HG02870 (cell line): ENCODE results near the gene NEU2.

Experiments used
- ATAC-seq: cut with Tn5 transposase; IDR thresholded peaks from one replicate; pipeline ENCODE4 v1.9.1; 2021; ENCODE audit warnings: mild to moderate bottlenecking, moderate library complexity; ENCODE audit not compliant: unreplicated experiment

NEU2 gene

DNA sequence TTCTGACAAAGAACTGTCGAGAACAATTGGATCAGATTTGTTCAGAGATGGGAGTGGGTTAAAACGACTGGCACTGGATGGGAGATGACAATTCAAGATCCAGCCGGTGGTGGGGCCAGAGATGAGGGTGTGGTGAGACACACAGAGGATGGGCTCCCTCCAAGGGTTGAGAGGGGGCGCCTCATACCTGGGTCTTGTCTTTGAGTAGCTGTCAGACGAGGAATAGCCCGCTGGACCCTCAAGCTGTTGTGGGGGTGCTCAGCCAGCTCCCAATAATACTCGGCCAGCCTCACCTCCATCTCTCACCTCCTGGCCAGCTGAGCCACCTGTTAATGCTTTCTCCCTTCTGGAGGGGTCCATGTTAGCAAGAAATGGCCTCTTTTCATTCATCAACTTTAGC lies 41.6 kb downstream of the NEU2 start:
- no peak for ATAC-seq

DNA sequence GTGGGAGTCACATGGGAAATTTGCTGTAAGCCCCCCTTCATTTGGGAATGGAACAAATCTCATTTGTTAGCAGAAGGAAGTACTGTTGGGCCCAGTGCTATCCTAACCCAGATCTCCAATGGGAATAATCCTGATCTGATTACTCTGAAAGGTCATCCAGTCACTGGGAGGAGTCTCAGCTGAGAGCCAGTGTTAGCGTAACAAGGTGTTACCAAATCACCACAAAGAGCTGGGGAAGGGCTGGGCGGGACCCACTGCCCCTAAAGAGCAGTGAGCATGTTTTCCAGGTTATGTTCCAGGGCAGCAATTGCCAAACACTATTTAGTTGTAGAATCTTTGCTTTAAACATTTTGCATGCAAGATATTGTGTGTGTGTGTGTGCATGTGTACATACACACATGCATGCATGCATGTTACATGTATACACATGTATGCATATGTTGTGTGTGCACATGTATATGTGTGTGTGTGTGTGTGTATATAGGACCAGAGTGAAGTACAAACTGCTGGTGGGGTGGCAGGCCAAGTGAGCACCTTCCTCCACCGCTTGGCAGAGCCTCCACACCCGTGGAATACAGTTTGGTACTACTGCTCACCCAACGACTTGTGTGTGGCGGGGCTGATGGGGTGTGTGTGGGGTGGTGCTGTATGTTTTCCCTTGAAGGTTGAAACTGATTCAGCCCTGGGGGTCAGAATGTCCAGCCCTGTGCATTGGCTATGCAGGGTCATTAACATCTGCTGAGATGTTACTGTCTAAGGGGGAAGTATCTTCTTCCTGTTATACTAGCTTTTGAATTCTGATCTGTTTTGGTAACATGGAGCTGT lies 42.9 kb downstream of the NEU2 start:
- ATAC-seq, result no peak

DNA sequence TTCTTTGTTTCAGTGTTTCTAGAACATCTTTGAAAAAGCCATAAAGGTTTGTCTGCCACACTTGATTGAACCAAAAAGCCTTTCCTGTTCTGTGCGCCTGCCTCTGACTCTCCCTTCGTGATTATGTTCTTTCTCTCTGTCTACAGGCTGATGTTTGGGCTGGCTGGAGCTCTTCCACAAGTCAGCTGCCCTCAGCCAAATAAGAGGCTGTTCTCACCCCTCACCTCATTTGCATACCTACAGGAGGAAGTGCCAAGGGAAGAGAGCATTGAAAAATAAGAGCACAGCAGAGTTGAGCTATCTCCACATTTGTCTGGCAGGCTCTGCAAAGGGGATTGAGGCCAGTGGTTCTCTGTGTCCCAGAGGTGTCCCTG lies 43.5 kb downstream of the NEU2 start:
- ATAC-seq, result peak; percentile 56

DNA sequence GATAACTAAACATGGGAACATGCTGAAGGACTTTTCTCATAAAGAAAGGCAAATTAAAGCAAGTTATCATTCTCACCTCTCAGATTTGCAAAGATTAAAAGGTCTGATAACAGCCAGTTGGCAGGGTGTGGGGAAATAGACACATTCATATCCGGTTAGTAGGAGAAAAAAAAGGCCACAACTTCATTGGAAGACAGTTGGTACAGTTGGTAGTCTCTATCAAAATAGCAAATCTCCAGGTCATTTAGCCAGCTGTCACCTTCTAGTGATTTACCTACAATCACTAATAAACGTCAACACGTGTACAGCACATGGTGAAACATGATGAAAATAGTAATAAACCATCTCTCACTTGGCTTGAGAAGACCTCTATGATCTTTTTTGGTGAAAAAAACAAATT lies 44.3 kb downstream of the NEU2 start:
- ATAC-seq, result no peak

DNA sequence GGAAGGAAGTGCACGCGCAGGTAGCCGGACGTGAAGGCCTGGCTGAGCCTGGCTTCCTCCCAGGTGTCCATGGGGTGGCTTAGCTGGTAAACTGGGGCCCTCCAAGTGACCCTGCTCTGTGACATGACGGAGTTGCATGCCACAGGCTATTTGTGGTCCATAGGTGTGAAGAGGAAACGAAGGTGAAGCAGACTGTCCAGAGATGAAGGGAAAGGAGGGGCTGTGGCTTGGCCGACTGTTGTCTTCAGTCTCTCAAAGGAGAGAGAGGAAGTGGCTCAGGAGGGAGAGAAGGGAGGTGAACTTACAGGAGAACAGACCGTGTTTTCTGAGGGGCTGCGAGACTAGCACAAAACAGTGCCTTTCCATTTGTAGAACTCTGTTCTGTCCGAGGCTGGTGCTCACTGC lies 47.0 kb downstream of the NEU2 start:
- no peak for ATAC-seq

DNA sequence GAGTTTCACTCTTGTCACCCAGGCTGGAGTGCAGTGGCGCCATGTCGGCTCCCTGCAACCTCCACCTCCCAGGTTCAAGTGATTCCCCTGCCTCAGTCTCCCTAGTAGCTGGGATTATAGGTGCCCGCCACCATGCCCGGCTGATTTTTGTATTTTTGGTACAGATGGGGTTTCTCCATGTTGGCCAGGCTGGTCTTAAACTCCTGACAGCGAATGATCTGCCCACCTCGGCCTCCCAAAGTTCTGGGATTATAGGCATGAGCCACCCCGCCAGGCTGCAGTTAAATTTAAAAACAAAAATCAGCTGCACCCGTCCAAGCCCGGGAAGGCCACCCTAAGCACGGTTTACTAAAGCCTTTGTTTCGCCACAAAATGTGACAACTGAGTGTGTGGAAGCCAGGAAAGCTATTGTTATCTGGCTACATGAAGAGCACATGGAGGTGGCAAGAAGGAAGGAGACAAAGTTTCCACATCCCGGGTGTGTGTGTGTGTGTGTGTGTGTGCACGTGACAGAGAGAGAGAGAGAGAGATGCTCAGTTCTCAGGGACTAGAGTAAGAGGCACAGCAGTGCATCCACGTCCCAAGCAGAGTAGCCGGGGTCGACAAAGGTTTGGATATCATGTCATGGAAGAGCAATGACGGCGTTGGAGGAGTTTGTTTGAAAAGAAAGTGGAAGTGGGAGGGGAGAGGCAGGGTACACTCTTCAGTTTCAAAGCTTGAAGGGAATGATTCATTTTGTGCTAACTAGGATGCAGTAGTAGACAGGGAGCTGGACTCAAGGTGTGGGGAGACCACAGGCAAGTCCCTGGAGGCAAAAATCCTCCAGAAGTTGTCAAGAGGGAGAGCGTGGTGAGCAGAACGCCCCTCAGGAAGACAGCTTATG lies 47.7 kb downstream of the NEU2 start:
- ATAC-seq, result no peak

DNA sequence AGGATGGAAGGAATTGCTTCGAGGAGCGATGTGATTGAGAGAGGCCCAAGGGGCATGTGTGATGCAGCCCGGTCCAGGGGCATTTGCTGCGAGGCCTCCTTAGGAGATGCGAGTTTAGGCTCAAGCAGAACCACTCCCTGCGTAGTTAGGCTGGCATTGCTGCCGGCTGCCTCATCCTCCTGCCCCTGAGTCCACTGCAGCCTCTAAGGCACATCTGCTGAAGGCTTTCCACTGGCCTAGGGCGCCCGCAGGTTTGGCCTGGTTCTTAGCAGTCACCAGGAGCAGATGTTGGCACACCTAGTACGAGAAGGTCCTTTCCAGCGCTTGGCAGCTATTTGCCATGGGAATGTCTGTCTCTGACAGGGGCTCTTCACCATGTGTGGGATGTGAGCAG lies 48.4 kb downstream of the NEU2 start:
- no peak for ATAC-seq

DNA sequence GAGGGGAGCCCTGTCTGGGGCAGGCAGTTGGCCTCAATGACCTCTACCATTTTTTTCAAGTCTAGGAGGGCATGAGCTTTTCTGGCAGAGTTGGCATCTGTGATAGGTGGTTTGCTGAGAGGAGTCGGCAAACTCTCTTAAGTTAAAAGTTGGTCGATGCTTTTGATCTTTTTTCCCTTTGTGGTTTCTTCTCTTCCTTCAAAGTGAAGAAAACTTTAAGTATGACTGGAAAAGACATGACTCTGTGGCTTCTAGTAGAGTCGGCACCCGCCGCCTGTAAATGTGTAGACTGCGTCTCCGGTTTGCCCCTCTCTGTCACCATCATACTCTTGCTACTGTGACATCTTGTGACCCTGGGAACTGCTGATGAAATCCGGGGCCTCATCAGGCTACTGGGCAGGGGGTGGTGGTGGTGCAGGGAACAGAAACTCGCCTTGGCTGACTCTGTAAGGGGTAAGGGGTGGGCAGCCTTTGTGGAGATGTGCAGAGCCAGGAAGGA lies 48.8 kb downstream of the NEU2 start:
- ATAC-seq, result no peak

DNA sequence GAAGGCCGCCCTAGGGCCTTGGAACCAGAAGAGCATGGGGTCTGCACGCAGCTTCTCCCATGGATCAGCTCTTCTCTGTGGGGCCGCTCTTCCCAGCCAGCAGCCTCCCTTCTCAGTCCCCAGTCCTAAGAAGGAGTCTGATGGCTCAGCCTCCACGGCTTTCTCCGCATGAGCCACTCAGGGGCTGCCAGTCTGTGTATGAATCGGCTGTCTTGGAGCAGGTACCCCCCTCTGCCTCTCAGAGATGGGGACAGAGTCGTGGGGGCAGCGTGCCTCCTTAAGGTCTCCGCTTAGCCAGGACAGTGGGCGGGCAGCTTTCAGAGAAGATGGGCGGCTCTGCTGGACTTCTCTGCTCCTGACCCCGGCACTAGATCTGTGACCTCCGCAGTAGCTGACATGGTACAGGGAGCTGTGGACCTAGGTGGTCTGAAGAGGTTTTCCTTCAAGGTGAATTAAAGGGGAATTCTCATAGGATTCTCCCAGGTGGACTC lies 49.3 kb downstream of the NEU2 start:
- ATAC-seq, result peak; percentile 1

DNA sequence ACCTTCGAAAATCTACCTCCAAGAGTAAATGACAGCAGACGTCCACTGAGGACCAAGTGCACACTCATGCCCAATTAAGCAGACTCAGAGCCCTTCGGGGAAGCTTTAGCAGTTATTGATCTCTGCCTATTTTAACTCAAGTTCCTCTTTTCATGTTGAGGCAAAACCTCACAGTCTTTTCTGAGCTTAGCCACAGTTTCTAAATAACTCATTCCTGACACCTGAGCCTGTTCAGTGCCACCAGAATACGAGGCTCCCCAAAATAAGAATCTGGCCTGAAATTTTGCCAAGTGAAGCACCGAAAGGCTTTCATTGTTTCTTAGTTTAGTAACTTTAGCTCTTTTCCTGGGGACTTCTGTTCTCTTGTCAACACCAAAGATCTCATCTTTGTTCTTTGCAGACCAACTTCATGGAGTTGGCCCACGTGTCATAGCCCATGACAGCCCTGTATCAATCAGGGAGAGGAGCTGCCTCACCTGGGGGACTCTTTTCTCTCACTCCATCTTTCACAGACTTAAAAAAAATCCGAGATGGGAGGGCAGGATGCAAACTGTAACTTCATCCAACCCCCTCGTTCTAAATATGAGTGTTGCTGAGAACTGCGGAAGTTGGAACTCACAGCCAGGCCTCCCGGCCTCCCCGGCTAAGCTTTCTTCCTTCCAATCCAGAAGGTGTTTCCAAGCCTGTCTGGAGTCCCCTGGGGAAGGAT lies 49.9 kb downstream of the NEU2 start:
- peak; percentile 47 for ATAC-seq

DNA sequence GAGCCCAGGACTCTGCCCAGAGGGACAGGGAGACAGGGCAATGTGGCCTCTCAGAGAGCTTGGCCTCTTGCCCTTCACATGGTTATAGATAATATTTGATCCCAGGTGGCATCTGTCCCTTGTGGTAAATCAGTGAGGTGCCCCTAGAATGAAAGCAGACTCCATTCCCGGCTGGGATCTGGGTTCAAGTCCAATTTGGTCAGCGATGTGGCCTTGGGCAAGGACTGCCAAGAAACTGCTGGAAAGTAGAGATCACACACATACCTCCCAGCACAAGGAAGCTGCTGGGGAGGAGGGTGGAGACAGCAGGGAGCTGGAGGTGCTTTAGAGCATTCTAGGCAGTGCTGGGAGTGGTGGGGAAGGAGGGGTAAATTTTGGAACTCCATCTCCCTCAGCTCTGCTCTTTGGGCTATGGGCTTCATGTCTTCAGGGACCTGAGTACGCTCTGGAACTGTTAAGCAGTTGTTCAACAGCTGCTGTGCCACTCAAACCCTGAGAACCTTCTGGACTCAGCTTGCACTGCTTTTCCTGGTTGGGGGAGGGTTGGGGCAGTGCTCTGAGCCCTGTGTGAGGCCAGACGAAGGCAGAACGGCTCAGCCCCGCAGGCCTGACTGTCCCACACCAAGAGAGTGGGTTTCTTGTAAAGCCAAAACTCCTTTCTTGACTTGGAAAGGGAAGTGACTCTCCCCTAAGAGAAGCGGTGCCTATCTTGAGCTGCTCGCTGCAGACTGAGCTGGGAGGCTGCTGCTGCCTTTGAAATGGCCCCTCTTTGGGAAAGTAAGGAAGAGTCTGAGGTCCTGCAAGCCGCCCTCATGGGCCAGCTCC lies 50.7 kb downstream of the NEU2 start:
- no peak for ATAC-seq

DNA sequence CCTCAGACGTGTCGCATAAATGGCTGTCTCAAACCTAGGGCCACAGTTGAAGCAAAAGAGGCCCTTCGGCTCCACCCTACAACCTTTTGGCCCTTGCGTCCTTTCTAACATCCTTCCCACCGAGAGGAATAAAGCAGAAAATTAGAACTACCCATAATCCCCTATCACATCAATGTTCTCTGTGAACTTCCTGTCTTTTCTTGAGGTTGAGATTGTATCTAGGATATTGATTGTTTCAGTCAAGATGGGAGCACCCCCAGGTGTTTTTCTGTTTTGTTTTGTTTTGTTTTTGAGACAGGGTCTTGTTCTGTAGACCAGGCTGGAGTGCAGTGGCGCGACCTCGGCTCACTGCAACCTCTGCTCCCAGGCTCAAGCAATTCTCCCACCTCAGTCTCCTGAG lies 51.3 kb downstream of the NEU2 start:
- ATAC-seq, result no peak

DNA sequence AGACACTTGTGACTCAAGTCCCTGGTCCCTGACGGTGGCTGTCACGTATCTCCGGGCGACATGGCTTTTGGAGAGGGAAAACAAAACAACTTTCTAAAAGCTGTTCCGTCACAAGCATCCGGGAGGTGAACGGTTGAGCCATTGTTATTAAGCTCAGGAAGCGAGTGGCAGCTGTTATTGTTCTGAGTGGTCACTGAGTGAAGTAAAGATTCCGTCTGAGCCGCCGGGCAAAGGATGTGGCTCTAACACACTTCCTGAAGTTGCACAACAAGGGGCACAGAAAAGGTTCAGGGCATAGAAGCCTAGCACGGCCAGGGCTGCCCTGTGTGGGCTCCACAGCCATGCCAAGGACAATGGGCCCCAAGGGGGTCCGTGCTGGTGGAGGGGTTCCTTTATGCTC lies 52.0 kb downstream of the NEU2 start:
- no peak for ATAC-seq
